ENCODE data around the gene LHX8.

LHX8 gene

DNA sequence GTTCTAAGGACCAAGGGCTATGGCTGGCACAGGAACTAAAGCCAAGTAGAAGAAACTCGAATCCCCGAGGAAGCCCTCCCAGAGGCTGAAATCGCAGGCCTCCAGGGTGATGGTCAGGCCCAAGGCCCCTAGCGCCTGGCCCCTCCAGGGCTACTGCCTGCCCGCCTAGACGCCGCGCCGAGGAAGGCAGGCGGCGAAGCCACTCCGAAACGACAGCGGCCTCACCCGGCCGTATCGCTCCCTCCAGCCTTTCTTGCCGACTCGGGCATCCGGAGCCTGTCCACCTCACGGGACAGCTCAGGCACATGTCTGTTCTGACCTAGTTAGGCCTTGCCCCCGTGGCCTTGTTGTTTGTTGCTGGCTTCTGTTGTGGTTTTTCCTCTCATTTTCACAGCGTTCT, 9.7 kb upstream of the LHX8 start:
- no peak overlapping the region for H2AFZ ChIP-seq (ENCODE audit: low read length)
- H4K20me1 ChIP-seq (ENCODE audit: insufficient read depth, low read length): no peaks in the 10 kb centered on the region
- H3F3A ChIP-seq (ENCODE audit: insufficient read depth, low read length): no peaks in the 10 kb centered on the region
- H3K27me3 ChIP-seq (replicated peaks; ENCODE audit: insufficient read depth, low read length): no peaks in the 10 kb centered on the region
- H3K79me2 ChIP-seq (ENCODE audit: low read length): no peaks in the 10 kb centered on the region
- H3K4me3 ChIP-seq (ENCODE audit: low read length): no peak overlapping the region
- H3K36me3 ChIP-seq (replicated peaks; ENCODE audit: insufficient read depth, low read length): no peaks in the 10 kb centered on the region
- H3K9ac ChIP-seq (ENCODE audit: low read length): no peak overlapping the region
- H3K27ac ChIP-seq (ENCODE audit: low read length): no peak overlapping the region
- H3K4me1 ChIP-seq (ENCODE audit: low read length): no peaks in the 10 kb centered on the region
- no peaks in the 10 kb centered on the region for H3K9me3 ChIP-seq (replicated peaks; ENCODE audit: insufficient read depth, low read length)
- H3K4me2 ChIP-seq (ENCODE audit: low read depth, low read length): no peak overlapping the region
- no peaks in the 10 kb centered on the region for H3K9me2 ChIP-seq (replicated peaks; ENCODE audit: insufficient read depth, low read length)
- no peak for DNase-seq
- TF ChIP-seq EZH2phosphoT487 (IDR thresholded peaks at IDR 0.05; ENCODE audit: low read length) (no peak), EZH2 (optimal IDR thresholded peaks at IDR 0.05; ENCODE audit: low read depth, low read length) (no peak)
- TF ChIP-seq, protein P1, sequence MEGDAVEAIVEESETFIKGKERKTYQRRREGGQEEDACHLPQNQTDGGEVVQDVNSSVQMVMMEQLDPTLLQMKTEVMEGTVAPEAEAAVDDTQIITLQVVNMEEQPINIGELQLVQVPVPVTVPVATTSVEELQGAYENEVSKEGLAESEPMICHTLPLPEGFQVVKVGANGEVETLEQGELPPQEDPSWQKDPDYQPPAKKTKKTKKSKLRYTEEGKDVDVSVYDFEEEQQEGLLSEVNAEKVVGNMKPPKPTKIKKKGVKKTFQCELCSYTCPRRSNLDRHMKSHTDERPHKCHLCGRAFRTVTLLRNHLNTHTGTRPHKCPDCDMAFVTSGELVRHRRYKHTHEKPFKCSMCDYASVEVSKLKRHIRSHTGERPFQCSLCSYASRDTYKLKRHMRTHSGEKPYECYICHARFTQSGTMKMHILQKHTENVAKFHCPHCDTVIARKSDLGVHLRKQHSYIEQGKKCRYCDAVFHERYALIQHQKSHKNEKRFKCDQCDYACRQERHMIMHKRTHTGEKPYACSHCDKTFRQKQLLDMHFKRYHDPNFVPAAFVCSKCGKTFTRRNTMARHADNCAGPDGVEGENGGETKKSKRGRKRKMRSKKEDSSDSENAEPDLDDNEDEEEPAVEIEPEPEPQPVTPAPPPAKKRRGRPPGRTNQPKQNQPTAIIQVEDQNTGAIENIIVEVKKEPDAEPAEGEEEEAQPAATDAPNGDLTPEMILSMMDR (IDR thresholded peaks at IDR 0.05; ENCODE audit: low read length): no peak

DNA sequence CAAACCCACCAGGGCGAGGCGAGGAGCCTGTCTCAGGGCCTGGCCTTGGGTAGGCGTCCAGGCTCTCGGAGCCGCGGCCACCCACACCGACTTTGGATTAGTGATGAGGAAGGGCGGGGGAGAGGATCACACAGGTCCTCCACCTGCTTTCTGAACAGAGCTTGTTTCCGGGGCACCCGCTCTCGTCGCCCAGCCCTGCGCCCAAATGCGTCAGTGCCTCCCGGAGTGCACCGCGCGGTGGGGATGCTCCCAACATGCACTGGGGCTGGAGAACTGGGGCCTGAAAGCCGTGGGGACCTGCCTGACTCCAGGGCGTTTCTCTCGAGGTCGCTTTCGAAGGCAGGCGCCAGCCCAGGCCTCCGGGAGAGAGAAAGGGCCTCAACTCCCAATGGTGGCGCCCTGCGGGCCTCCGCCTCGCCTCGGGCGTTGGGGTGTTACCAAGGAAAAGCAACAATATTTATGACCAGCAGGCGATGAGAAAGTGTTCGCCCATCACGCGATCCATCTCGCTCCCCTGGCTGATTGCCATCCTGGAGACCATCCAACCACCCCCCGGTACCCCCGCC, 8.9 kb upstream of the LHX8 start:
- H3F3A ChIP-seq (ENCODE audit: insufficient read depth, low read length): no peaks in the 10 kb centered on the region
- H3K27me3 ChIP-seq (replicated peaks; ENCODE audit: insufficient read depth, low read length): no peaks in the 10 kb centered on the region
- H3K9ac ChIP-seq (ENCODE audit: low read length): no peak overlapping the region
- no peaks in the 10 kb centered on the region for H4K20me1 ChIP-seq (ENCODE audit: insufficient read depth, low read length)
- no peak for DNase-seq
- H3K9me3 ChIP-seq (replicated peaks; ENCODE audit: insufficient read depth, low read length): no peaks in the 10 kb centered on the region
- H3K4me3 ChIP-seq (ENCODE audit: low read length): no peak overlapping the region
- H3K79me2 ChIP-seq (ENCODE audit: low read length): no peaks in the 10 kb centered on the region
- TF ChIP-seq EZH2phosphoT487 (IDR thresholded peaks at IDR 0.05; ENCODE audit: low read length) (no peak), EZH2 (optimal IDR thresholded peaks at IDR 0.05; ENCODE audit: low read depth, low read length) (no peak)
- TF ChIP-seq, protein P1 (IDR thresholded peaks at IDR 0.05; ENCODE audit: low read length): no peak
- H3K4me2 ChIP-seq (ENCODE audit: low read depth, low read length): no peak overlapping the region
- H3K36me3 ChIP-seq (replicated peaks; ENCODE audit: insufficient read depth, low read length): no peaks in the 10 kb centered on the region
- no peak overlapping the region for H3K27ac ChIP-seq (ENCODE audit: low read length)
- no peaks in the 10 kb centered on the region for H3K4me1 ChIP-seq (ENCODE audit: low read length)
- H3K9me2 ChIP-seq (replicated peaks; ENCODE audit: insufficient read depth, low read length): no peaks in the 10 kb centered on the region
- no peak overlapping the region for H2AFZ ChIP-seq (ENCODE audit: low read length)

DNA sequence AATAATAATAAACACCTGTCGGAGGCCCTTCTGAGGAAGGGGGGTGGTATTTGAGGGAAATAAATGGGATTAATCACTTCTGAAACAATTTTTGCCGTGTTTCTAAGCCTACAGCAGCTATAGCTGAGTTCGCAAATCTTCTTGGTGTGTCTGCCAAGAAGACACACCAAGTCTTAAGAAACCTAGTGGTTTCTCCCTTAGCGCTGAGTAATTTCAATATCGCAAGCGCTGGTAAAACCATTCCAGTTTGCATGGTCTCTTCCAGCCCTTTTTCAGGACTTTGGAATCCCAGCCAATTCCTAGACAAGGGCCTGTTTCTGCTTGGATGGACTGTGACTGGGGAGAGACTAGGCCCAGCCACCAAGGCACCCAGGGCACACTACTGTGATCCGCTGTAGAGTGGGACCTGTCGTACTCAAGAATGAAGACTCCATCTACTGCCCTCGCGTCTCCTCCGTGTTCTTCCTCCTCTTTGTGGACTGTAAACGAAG, 7.5 kb upstream of the LHX8 start:
- H3K4me1 ChIP-seq (ENCODE audit: low read length): no peaks in the 10 kb centered on the region
- no peaks in the 10 kb centered on the region for H3K9me2 ChIP-seq (replicated peaks; ENCODE audit: insufficient read depth, low read length)
- H2AFZ ChIP-seq (ENCODE audit: low read length): no peak overlapping the region
- H3K79me2 ChIP-seq (ENCODE audit: low read length): peaks cover 3% of the 10 kb centered on the region; the same call in 1 of the 2 replicates
- no peaks in the 10 kb centered on the region for H3F3A ChIP-seq (ENCODE audit: insufficient read depth, low read length)
- H3K4me3 ChIP-seq (ENCODE audit: low read length): no peak overlapping the region
- H4K20me1 ChIP-seq (ENCODE audit: insufficient read depth, low read length): no peaks in the 10 kb centered on the region
- no peaks in the 10 kb centered on the region for H3K27me3 ChIP-seq (replicated peaks; ENCODE audit: insufficient read depth, low read length)
- no peak for TF ChIP-seq EZH2 (optimal IDR thresholded peaks at IDR 0.05; ENCODE audit: low read depth, low read length)
- TF ChIP-seq EZH2phosphoT487 (IDR thresholded peaks at IDR 0.05; ENCODE audit: low read length): no peak
- TF ChIP-seq, protein P1 (IDR thresholded peaks at IDR 0.05; ENCODE audit: low read length): no peak
- DNase-seq: no peak
- H3K9me3 ChIP-seq (replicated peaks; ENCODE audit: insufficient read depth, low read length): no peaks in the 10 kb centered on the region
- H3K4me2 ChIP-seq (ENCODE audit: low read depth, low read length): no peak overlapping the region
- no peak overlapping the region for H3K9ac ChIP-seq (ENCODE audit: low read length)
- H3K36me3 ChIP-seq (replicated peaks; ENCODE audit: insufficient read depth, low read length): no peaks in the 10 kb centered on the region
- H3K27ac ChIP-seq (ENCODE audit: low read length): no peak overlapping the region

All from MM.1S (cell line).